Activated gamma-delta T cell (primary cell): ENCODE data around the gene EML1.

Source experiments
- DNase-seq: peaks from one replicate; lab custom pipeline; 2025; lab: John Stamatoyannopoulos, UW

The EML1 gene

DNA sequence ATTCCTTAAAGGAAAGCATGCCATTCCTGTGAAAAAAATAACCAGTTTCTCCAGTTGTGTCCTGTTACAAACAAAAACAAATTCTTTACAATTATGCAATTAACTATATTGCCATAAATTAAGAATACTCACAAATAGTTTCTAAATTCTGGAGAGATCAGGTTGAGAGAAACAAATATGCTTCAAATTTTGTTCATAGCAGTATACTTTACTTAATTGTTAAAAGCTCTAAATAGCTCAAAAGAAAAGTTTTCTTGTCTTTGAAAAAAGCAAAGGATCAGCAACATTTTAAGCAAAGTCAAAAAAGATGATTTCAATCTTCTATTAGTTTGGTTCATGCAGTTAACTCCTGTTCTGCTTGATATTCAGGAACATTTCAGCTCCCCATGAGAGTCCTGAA is 109.7 kb downstream of the EML1 start:
- no peak for DNase-seq

DNA sequence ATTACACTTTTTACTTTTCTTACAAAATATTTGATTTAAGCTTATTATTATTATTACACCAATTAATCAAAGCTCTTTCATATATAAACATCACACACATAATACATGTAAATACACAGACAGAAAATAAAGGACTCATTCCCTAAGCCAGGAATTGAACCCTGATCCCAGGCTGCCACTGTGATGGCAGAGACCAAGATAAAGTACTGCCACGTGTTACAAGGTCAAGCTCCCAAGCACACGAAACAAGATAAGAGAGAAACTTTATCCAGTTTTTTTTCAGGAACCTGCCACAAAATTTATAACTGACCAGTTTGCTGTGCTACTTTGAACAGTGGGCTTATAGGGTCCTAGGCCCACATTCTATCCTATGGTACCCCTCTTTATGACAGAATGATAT is 111.3 kb downstream of the EML1 start:
- DNase-seq: no peak

DNA sequence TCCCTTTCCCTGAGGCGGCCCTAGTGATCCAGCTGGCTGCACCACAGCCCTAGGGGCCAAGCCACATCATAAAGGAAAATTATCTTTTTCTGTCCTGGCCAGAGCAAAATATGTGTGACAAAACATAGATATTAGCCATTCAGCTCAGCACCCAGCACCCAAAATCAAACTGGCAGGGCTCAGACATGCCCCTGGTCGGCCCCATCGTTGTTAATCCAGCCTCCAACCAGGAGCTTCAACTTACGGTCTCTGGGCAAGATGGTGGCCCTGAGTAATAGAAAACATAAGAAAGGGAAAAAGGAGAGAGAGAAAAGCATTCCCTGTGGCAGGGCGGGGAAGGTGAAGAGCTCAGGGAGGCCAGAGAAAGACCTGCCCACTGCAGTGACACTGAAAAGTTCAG is 111.9 kb downstream of the EML1 start:
- no peak for DNase-seq

DNA sequence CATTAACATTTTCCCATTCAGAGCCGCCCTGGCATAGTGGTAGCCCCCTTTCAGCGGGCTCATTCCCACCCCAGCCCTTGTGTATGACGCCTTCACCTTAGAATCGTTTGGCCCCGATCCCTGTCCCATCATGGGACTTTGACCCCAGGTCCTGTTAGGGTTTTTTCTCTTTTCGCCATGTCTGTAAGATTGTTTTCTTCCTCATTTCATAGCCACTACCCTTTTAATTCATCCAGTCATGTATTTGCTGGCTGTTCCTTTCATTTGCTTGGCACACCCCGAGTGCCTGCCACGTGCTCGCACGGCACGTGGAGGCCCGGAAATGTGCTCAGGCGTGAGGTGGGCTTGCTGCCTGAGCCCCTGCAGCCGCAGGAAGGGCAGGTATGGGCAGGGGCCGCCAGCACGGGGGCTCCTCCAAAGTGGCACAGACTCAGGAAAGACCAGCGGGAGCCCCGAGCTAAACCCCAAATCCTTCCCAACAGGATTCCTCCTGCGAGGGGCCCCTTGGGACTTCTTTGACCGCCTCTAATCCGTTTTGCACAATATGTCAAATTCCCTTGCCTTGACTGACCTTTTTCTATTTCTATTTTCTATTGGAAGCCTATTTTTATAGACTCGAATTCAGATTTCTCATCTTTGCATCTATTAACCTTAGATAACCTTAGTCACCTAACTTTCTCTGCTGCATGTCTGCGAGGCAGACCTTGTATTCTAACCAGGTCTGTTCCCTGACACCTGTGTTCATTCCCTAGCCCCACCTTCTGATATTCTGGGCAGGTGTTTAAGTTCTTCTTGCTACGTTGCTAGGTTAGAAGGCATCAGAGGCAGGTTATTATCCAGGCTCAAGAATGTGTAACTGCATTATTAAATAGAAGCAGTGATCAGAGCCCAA is 114.8 kb downstream of the EML1 start:
- no peak for DNase-seq

DNA sequence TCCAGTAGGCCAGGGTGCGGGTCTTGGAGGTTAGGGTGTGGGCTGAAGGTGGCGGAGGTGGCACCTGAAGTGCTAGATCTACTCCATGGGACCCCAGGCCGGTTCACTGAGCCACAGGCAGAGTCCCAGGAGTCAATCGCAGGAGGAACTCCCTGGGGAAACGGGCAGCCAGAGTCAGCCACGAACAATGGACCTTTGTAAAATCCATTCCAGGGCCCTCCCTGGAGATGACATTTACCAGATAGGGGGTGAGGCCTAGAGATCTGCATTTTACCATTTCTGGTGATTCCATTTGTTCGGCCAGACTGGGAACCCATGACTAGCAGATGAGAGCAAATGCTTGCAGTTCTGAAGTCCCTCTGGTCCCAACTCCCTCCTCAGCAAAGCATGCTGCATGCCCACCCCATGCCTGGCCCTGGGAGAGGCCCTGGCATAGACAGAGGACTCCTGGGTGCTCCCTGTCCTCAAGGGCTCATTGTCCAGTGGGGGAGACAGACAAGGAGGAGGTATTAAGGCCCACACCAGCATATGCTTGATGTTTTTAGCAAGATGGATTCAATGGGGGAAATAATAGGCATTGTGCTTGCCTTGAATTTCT is 115.5 kb downstream of the EML1 start:
- no peak for DNase-seq

DNA sequence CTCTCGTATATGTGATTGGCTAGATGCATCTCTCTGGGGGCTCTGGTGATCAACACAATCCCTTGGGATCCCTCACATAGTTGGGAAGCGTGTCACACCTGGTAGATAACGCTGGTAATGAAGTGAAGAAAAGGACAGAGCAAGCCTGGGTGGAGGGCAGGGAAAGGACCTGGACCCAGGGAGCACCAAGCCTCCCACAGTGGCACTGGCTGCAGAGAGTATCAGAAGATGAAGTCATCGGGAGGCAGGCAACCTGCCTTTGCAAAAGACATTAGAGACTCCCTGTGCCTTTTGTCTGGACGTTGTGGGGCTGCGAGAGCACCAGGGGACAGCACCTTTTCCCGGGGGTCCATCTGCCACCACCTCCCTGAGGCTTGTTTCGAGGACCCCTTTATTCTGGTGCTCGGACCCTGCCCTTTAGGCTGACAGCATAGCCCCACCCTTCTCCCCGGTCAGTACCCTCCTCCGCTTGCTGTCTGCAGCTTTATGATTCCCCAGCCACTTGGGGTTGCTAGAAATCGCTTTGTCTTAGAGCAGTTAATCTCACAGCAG is 116.4 kb downstream of the EML1 start:
- DNase-seq: no peak

DNA sequence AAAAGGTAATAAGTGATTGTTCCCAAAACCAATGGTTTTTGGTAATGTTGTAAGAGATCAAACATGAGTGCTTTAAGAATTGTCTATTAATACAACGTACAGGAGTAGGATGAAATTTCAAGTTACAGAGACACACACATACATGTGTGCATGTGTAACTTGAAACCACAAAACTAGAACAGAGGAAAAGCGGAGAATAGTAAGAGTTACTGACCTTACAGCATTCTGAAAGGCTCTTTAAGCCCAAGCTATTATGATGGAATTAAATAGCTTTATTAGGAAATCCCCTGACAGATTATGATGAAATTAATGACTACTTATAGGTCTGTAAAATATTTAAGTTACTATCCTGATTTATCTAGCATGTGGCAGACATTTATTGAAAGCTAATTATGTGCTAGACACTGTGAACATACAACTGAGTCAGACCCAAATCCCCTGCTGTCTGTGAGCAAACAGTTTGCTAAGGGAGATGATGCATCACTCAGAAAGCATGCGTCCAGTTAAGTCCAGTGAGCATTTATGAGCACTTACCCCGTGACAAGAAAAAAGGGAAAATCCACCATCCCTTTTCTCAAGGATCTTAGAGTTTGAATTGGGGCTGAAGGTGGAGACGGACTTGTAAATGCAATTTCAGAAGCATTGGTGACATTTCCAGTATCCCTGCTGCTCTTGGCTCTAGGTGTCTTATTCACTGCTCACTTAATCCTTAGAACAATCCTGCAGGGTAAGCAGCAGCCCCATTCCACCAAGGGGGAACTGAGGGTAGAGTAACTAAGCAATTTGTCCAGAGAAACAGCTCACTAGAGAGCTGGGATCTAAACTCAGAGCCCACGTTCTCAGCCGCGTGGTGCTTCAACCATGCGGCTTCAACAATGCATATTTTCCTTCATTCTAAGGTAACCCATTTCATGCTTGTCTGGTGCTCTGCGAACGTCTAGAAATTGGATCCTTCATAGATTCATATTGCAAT is 117.4 kb downstream of the EML1 start:
- no peak for DNase-seq

DNA sequence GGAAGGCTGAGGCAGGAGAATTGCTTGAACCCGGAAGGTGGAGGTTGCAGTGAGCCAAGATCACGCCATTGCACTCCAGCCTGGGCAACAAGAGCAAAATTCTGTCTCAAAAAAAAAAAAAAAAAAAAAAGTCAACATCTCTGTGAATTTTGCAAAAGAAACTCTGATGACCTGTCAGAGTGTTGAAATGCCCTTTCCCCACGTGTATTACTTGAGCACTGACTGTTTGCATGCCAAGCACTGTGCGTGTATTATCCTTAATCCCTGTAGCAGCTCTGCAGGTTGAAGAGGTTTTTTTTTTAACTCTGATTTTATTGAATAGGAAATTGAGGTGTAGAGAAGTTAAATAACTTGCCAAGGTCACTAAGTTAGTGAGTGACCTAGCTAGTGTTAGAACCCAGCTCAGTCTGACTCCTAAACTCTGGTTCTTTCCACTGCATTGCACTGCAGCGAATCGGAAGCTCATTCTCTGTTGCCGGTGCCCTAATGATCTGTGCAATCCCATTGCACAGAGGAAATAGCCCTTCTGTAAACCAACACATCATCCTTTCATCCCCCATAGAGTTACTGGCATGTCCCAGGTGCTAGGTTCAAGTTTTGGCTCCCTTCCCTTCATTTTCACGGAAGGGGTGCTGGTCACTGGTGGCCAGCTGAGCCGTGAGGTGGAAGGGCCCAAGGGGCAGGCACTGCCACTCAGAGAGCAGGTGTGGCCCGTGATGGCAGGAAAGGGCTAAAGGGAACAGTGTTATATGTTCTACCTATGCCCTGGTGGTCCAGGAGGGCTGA is 122.3 kb downstream of the EML1 start:
- DNase-seq: no peak

DNA sequence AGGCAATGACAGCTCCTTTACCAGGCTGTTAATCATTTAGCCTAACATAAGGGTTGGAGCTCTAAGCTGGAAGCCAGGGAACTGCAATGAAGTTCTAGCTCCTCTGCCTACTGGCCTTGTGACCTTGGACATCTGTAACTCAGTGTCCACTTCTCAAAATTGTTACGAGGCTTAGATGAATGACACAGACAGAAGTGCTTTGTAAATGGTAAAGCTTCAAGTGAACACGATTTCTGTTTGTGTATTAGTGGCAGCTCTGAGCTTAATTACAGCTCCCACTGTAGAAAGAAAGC is 122.8 kb downstream of the EML1 start:
- DNase-seq: no peak

DNA sequence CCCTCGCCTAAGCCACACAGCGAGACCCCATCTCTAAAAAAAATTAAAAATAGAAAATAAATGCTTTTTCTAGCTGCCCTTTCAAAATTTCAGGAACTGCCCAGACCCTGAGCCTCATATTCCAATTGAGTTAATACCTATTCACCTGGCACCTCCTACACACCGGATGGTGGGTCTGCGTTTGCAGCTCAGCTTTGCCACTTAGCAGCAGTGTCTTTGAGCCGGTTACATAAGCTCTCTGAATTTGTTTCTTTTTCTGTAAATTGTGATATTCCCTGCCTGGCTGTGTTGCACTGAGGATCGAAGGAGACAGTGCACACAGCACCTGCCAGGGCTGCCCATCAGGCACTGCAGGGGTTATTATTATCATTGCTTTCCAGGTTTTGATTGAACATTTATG is 125.6 kb downstream of the EML1 start:
- DNase-seq: no peak

DNA sequence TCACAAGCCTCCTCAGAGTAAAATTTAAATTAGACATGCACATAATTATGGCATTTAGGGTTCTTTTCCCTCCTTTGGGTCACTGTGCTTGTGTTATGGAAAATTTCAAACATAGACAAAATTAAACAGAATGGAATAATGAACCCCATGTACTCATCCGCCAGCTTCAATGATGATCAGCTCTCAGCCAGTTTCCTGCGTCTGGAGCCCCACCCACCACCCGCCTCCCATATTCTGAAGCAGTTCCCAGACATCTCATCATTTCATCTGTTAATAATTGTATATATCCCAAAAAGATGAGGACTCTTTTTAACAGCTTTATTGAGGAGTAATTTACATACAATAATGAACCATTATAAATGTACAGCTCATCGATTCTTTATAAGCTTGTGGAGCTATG is 128.2 kb downstream of the EML1 start:
- no peak for DNase-seq

DNA sequence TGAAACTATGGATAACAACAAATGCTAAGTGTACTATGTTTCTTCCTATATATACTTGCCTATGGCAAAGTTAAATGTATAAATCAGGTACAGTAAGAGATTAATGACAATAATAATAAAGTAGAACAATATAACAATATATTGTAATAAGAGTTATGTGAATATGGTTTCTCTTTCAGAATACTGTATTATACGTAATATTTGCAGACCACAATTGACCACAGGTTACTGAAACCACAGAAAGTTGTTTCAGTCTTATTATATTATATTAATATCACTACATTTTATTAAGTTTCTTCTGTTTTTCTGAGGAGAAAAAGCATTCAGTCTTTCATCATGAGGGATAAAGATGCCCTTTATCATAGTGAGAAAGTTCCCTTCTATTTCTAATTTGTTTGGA is 131.2 kb downstream of the EML1 start:
- DNase-seq: no peak

DNA sequence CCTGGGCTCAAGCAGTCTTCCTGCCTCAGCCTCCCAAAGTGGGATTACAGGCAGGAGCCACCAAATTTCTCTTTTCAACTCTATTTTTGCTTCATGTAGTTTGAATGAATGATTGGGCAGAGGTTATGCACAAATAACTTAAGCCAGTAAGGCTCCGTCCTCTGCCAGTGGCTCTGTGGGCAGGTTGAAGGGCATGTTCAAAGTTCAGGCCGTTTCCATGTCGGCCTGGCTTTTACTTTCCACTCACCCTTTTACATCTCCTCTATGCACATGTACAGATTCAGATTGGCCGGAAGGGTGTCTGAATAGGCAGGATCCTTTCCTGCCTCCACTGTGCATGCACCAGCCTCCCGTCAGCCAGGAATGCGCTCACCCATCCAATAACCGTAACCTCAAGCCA is 132.3 kb downstream of the EML1 start:
- DNase-seq: no peak

DNA sequence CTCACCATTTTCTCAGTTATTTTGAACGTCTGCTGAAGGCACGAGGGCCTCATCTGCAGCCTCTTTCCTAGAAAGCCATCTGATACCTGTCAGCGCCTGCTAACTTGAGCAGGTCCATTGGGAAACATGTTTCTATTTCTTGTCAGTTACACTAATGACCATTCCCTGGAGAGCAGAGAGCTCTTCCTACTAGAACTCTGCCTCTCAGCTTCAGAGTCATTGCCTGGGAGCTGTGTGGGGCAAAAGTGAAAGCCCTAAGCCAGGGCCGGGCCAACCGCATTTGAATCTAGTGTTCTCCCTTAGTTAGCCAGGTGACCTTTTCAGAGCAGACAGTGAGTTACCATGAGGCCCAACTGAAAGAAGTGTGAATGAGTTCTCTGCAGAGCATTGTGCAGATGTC is 135.8 kb downstream of the EML1 start:
- no peak for DNase-seq

DNA sequence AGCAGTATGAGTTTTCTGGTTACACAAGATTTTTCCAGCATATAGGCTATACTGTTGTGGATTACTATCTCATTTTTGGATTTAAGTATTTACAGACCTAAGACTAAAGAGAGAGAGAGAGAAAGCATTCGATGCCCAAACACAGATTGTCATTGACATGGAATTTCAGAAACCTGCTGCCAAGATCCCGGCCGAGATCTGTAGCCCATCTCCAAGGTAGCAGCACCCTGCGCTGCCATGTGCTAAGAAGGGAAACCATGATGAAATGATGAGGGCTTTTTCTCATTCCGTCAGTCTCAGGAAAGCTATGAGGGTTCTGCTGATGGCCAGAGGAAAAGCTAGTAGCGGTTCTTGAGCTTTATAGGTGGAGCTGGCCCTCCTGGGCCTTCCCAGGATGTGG is 136.4 kb downstream of the EML1 start:
- DNase-seq: no peak

DNA sequence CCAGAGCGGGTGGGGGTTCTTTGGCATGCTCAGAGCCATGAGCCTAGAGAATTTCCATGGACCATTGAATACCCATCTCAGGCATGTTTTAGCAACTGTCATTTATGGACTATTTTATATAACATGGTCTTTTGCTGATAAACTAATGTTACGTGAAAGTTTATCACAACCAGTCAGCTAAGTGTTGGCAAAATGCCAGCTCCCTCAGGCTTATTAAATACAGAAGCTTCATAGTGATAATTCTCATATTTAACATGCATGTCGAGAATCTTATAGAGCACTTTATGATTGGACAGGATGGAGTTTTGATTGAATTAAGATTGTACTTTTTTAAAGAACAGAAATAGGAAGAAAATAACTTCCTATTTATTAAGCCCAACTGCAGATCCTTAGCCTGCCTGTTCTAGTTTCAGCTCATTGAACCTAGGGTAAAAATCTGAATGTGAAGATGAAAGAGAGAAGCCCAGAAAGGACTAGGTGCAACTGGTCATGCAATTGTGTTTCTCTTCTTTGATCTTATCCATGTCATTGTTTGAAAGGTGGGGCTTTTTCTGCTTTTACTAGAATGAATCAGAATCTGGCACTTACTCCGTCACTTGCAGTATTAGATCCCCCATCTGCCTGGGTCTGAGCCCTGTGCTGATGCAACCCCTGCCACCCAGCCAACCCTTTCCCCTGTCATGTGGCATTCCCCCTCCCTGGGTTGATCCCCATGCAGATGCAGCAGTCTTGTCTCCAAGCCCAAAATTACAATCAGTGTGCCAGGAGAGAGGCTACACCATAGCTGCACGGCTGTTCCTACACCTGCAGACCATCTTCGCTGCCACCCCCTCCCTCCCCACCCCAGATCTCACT is 137.4 kb downstream of the EML1 start:
- DNase-seq: no peak

DNA sequence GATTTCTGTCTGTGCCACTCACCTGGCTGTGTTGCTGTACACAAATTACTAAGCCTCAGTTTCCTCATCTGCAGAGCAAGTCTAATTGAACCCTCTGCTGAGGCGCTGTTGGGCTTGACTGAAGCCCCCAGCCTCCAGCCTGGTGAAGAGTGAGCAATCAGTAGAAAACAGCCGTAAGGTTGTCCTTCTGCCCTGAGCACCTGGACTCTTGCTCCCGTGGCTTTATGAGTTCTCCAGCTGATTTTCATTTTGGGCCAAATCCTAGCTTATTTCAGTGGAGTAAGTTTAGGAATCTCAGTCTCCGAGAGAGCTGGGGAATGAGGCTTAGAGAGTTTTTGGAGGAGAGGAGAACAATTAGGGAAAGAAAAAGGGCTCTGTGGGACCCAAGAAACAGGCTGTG is 138.1 kb downstream of the EML1 start:
- no peak for DNase-seq

DNA sequence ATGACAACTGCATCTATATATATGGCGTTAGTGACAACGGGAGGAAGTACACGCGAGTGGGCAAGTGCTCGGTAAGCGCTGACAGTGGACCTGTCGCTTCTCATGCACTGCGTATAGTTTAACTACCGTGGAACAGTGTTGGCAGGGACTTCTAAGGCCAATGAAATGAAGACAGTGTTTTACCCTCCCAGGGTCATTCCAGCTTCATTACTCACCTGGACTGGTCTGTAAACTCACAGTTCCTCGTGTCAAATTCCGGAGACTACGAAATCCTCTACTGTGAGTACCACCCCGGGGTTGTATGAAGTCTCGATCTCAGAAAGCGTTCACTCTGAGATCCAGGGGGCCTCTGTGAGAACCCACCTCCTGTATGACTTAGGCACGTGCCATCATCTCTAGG is 142.8 kb downstream of the EML1 start:
- DNase-seq: no peak

DNA sequence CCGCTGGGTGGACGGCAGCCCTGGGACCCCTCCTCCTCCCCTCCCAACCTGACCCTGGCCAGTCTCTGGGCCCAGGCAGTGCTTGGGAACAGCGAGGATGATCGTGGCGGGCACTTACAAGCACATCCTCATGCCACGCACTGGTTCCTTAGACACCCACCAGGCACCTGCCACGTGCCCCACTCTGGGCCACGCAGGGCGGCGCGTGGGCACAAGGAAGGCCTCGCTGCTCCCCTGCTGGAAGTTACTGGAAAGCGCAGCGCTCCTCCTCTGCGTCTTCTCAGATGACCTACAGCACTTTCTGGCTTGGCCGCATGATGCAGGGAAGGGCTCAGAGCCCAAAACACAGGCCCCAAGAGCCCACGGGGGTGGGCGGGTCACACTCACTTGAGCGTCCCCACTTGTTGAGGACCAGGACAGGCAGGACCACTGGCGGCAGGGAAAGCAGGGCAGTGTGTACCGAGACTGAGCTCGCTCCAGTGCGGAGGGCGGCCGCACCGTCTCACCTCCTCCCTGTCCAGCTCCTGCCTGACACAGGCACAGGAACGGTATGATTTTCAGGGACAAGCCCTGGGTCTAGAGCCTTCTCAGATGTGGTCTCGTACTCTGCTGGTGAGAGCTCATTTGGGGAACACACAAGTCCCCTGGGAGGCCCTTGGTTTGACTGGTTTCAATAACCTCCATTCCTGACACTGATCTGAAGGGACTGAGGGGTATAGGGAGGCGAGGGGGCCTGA is 143.7 kb downstream of the EML1 start:
- no peak for DNase-seq
